HG02678 (cell line): ENCODE data around the gene NRM.
A peak's percentile ranks its signal among the peaks of the same experiment; 100 is the strongest.

Experiments used
- ATAC-seq: cut with Tn5 transposase; IDR thresholded peaks from one replicate; pipeline ENCODE4 v1.9.1; 2021; ENCODE audit warnings: mild to moderate bottlenecking, moderate library complexity; ENCODE audit not compliant: unreplicated experiment

Gene NRM

DNA sequence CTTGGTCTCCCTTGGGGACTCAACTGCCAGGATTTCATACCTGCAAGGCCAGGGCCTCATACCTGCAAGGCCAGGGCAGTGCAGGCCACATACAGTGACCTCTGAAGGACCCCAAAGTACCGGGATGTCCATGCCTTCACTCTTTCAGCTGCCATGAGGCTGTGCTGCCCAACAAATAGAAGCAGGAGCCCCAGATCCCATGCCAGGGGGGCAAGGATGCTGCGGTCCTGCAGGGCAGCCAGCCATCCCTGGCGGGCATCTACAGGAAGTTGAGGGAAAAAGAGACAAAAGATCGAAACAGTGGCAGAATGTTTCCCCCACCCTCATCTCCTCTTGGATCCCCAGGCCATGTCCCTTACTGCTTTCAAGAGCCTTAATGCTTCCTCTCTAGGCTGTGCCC lies 799 bp downstream of the NRM start:
- ATAC-seq, result no peak

GRCh38 chr6:30689022-30689865 lies 1.5 kb downstream of the NRM start:
- no peak for ATAC-seq

DNA sequence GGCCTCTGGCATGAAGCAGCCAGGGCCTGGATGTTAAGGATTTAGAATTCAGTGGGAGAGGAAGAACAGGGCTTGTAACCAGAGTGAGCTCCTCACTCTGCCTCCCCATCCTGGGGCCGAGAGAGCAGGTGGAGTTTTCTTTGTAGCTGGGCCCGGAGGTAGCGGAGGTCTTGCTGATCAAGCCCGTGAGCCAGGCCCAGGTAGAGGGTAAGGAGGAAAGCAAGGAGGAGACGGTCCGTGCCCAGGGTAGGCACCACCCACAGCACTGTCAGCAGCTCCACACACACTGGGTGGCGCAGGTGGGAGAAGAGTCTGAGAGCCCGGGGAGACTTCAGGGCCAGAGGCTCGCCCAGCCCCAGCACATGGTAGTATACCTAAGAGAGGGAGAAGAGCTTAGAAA lies 2.2 kb downstream of the NRM start:
- ATAC-seq, result no peak

- ATAC-seq, result no peak
Measured at GRCh38 chr6:30687659-30688431, 2.9 kb downstream of the NRM start.

DNA sequence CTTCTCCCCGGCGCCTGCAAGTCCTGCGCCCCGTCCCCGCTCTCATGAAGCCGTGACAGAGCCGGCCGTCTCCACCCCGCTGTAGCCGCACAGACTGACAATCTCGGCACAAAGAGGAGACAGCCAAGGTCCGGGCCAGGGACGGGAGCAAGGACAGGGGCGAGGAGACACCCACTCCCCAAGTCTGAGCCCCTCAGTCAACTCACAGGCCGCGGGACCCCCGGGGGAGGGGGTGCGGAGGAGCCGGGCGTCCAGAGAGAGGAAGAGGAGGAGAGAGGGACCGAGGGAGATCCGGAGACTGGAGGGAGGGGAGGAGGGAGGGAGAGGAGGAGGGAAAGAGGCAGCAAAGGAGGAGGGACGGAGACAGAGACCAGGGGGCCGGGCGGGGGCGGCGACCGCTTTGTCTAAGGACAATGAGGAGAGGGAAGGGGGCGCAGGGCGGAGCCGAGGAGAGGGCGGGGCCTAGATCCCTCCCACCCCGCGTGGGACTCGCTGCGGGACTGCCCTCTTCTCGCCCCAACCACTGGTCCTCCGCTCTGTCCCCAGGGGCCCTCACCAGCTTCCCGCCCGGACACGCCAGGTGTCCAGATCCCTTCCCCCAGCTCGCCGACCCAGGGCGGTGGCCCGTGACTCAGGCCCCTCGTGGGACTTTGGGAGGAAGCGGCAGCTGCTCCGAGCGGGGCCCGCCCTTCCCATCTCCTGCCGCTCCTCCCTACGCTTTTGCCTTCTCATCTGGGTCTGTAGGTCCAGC lies 3.7 kb downstream of the NRM start:
- peak; percentile 54 for ATAC-seq

DNA sequence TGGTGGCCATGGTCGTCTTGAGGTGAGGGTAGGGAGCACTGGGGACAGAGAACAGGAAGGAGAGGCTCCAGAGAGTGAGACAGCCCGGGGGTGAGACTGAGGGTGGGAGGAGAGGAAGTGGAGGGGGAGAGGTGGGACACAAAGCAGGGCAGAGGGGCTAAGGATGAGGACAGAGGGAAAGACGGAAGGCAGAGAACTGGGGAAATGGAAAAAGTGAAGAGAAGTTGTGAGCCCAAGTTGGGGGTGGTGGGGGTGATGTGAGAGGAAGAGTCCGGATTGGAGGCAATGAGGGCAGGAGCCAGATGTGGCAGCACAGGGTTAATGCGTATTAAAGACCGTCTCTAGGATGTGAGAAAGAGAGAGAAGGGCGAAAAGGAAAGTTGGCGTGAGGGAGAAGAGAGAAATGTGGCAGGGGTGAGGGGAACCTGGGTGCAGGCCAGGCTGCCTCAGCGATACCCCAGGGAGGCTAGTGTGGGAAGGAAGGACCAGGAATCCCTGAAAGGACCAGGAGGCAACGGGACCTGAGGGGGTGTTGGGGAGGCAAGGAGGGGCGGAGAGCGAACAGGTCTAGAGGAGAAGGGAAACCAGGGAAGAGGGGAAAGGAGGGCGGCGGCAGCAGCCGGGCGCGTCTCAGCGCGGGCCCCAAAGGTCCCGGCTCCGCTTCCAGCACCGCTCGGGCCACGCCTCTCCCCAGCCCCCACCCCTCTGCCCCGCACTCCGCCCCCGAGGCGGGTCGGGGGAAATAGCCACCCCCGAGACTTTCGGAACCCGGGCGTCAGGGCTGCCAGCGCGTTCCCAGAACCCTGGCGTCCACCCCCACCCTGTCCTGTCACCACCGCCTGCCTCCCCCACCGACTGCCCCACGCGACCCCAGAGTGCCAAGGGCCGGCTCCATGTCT lies 4.5 kb downstream of the NRM start, which contains the start of gene PPP1R18:
Gene PPP1R18 (minus strand): TSS at position 637 of the 899 bp plus-strand sequence. CDS start 627 bp downstream, at position 10.
- ATAC-seq, result peak; percentile 19

DNA sequence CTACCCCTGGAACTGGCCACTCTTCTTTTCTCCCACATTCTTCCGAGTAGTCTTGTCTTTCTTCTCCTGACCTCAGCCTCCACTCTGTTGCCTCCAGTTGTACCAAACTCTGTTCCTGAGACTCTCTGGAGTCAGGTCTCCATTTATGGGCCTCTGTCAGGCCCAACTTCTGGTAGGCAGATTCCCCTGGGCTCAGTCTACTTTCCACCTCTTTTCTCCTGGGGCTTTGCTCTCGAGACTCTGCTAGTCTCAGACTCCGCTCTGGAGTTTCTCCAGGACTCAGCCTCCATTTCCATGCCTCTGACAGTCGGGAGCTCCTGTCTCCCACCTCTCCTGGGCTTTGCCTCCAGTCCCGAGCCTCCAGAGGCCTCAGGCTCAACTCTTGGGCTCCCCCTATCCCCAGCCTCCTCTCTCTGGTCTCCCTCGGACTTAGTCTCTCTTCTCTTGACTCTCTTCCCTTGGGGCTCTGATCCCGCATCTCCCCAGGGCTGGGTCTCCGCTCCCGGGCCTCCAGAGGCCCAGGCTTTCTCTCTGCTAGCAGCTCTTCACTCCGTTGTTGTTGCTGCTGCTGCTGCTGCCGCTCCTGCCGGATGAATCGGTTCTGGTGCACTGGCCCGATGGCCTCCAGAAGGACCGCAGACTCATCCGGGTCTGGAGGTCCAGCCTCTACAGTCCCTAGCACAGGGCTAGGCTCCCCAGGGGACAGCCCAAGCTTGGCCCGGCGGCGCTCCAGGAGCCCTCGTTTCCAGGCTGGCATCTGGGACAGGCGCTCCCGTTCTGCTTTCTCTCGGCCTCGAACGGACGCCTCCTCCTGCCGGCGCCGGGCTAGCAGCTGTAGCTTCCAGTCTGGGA lies 5.4 kb downstream of the NRM start:
- ATAC-seq, result no peak

GRCh38 chr6:30684386-30685156 lies 6.2 kb downstream of the NRM start:
- ATAC-seq, result no peak

GRCh38 chr6:30683980-30684338 lies 6.8 kb downstream of the NRM start:
- ATAC-seq, result no peak

- no peak for ATAC-seq
Measured at GRCh38 chr6:30683183-30683979, 7.4 kb downstream of the NRM start.

- peak; percentile 40 for ATAC-seq
Measured at GRCh38 chr6:30682143-30683117, 8.4 kb downstream of the NRM start.

- ATAC-seq, result no peak
Measured at GRCh38 chr6:30681766-30682142, 9.0 kb downstream of the NRM start.

DNA sequence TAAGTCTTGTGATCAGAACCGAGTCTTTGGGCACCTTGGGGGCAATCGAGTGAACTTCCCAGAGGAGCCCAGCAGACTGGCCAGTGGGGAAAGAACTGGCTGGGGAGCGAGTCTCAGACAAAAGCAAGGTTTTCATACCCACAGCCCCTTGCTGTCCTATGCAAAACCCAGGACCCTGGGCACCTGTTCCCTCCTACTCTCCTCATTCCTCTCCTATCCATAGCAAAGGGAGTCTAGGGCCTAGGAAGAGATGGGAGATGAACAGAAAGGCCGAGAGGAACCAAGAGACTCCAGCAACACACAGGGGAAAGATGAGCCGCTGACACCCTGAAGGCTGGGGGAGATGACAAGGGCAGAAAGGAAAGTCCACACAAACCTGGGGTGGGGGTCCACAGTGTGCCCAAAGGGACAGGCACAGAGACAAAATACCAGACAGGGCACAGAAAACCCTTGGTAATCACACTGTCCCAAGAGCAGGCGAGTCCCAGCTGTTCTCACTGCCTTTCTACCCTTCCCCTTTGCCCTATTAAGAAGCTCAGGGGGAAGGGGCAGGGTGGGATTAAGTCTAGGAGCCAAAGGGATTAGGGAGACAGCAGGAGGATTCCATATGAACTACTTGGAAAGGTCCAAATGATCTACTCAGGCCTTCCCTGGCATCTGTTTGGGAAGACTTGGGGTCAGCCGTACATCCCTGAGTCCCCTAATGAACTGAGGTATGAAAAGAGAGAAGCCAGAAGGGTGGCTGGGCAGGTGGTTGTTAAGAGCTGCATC lies 10.8 kb downstream of the NRM start:
- no peak for ATAC-seq

DNA sequence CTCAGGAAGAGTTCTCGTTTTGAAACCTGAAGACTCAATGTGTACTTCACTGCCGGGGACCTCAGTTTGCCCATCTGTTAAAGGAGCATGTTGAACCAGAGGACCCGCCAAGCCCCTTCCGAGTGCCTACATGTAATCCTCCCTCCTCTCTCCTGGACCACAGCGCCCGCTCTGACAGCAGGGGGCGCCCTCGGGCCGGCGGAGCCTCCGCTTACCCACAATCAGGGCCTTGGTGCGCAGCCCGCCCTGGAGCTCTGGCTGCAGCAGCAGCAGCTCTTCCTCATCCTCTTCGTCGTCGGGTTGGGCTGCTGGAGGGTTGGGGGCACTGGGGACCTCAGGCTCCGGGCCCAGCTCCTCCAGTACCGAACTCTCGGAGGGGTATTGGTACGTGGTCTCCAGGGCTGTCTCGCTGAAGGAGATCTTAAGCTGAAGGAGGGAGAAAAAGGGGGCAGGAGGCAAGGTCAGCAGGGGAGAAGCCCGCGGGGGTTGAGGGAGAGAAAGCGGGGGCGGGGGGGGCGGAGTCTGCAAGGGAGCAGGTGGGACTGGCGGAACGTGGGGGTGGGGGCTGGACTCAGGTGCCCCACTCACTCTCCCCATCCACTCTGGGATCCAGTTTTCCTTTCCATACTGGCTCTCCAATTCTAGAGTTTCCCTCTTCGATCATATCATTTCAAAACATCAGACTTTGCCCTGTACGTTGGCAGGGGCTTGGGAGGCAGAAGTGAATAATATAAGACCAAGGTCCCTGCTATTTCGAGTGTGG lies 11.6 kb downstream of the NRM start:
- ATAC-seq, result peak; percentile 48

- ATAC-seq, result no peak
Measured at GRCh38 chr6:30676660-30677285, 14.0 kb downstream of the NRM start.
